HUES64 (cell line): ENCODE measurements around the gene PIGT.
A peak's percentile ranks its signal among the peaks of the same experiment; 100 is the strongest.

Experiments used
- H3K27ac ChIP-seq: 2 replicates; pipeline ENCODE4 v1.7.0; 2013; ENCODE audit warnings: low read depth, low read length, inconsistent platforms
- H3K27me3 ChIP-seq: 2 replicates; pipeline ENCODE4 v1.6.1; 2013; ENCODE audit warnings: mild to moderate bottlenecking, low read length; ENCODE audit not compliant: insufficient read depth
- H3K36me3 ChIP-seq: 2 replicates; pipeline ENCODE4 v1.6.1; 2013; ENCODE audit warnings: mild to moderate bottlenecking, low read length; ENCODE audit not compliant: insufficient read depth
- H3K4me1 ChIP-seq: 2 replicates; pipeline ENCODE4 v1.6.1; 2013; ENCODE audit warnings: mild to moderate bottlenecking, low read length, moderate library complexity; ENCODE audit not compliant: insufficient read depth
- H3K4me3 ChIP-seq: 2 replicates; pipeline ENCODE4 v1.5.1; 2013; ENCODE audit warnings: mild to moderate bottlenecking, low read length, moderate library complexity
- H3K9ac ChIP-seq: 2 replicates; pipeline ENCODE4 v1.6.1; 2013; ENCODE audit warnings: mild to moderate bottlenecking, low read depth, low read length
- H3K9me3 ChIP-seq: 2 replicates; pipeline ENCODE4 v1.6.1; 2013; ENCODE audit warnings: low read depth, low read length; ENCODE audit not compliant: insufficient read depth
- WGBS: fragments of 150-250, 120-280 bp; methylation state at CpG from one replicate; pipeline ENCODE4 v1.1.7; 2013; ENCODE audit warnings: missing lambda C conversion rate; 5-methylcytosine and 5-hydroxymethylcytosine counted together

The PIGT gene

GRCh38 chr20:45449528-45449927, 33.6 kb downstream of the PIGT start:
- Histone ChIP-seq H3K4me1 (peaks cover 3% of the 10 kb centered on the region; the same call in 1 of the 2 replicates), H3K36me3 (no peaks in the 10 kb centered on the region), H3K4me3 (no peak overlapping the region), H3K9me3 (no peaks in the 10 kb centered on the region), H3K27ac (no peak overlapping the region), H3K27me3 (no peaks in the 10 kb centered on the region), H3K9ac (no peak overlapping the region)
- 90% methylated on average over 3 of the region's 3 CpGs for WGBS

- H3K9me3 ChIP-seq: no peaks in the 10 kb centered on the region
- H3K9ac ChIP-seq: no peak overlapping the region
- WGBS: 69% methylated on average over 5 of the region's 5 CpGs
- no peak overlapping the region for H3K4me3 ChIP-seq
- peak overlapping the region; percentile 52 for H3K27ac ChIP-seq
- no peaks in the 10 kb centered on the region for H3K36me3 ChIP-seq
- H3K27me3 ChIP-seq: no peaks in the 10 kb centered on the region
- H3K4me1 ChIP-seq: peaks cover 3% of the 10 kb centered on the region; the same call in 1 of the 2 replicates
These were observed 34.3 kb downstream of the PIGT start for GRCh38 chr20:45450097-45450818.

GRCh38 chr20:45452238-45452637, 36.3 kb downstream of the PIGT start:
- no peak overlapping the region for H3K9ac ChIP-seq
- 90% methylated on average over 2 of the region's 4 CpGs for WGBS
- no peaks in the 10 kb centered on the region for H3K9me3 ChIP-seq
- no peak overlapping the region for H3K4me3 ChIP-seq
- no peak overlapping the region for H3K27ac ChIP-seq
- H3K36me3 ChIP-seq: no peaks in the 10 kb centered on the region
- H3K27me3 ChIP-seq: no peaks in the 10 kb centered on the region
- H3K4me1 ChIP-seq: peaks cover 3% of the 10 kb centered on the region; the same call in 1 of the 2 replicates

- Histone ChIP-seq H3K27me3 (no peaks in the 10 kb centered on the region), H3K9me3 (no peaks in the 10 kb centered on the region), H3K9ac (no peak overlapping the region), H3K36me3 (no peaks in the 10 kb centered on the region), H3K27ac (no peak overlapping the region), H3K4me3 (no peak overlapping the region), H3K4me1 (peaks cover 3% of the 10 kb centered on the region; the same call in 1 of the 2 replicates)
- WGBS: 89% methylated on average over 4 of the region's 4 CpGs
These were observed 37.1 kb downstream of the PIGT start for GRCh38 chr20:45452772-45453691.

GRCh38 chr20:45456632-45457031, 40.7 kb downstream of the PIGT start:
- H3K4me1 ChIP-seq: peaks cover 3% of the 10 kb centered on the region; the same call in 1 of the 2 replicates
- H3K27me3 ChIP-seq: no peaks in the 10 kb centered on the region
- WGBS: 16% methylated on average over 6 of the region's 6 CpGs
- H3K36me3 ChIP-seq: no peaks in the 10 kb centered on the region
- H3K27ac ChIP-seq: no peak overlapping the region
- H3K4me3 ChIP-seq: no peak overlapping the region
- H3K9ac ChIP-seq: no peak overlapping the region
- H3K9me3 ChIP-seq: no peaks in the 10 kb centered on the region

GRCh38 chr20:45459606-45460005, 43.7 kb downstream of the PIGT start:
- H3K36me3 ChIP-seq: no peaks in the 10 kb centered on the region
- H3K4me1 ChIP-seq: no peaks in the 10 kb centered on the region
- H3K9ac ChIP-seq: no peak overlapping the region
- 93% methylated on average over 4 of the region's 5 CpGs for WGBS
- no peaks in the 10 kb centered on the region for H3K27me3 ChIP-seq
- H3K9me3 ChIP-seq: no peaks in the 10 kb centered on the region
- H3K27ac ChIP-seq: no peak overlapping the region
- H3K4me3 ChIP-seq: no peak overlapping the region

GRCh38 chr20:45461225-45461624, 45.3 kb downstream of the PIGT start:
- Histone ChIP-seq H3K9ac (no peak overlapping the region), H3K27ac (no peak overlapping the region)

GRCh38 chr20:45462711-45463509, 47.0 kb downstream of the PIGT start:
- no peaks in the 10 kb centered on the region for H3K36me3 ChIP-seq
- WGBS: 95% methylated on average over 6 of the region's 6 CpGs
- H3K4me1 ChIP-seq: peaks cover 4% of the 10 kb centered on the region; the same call in 1 of the 2 replicates
- no peak overlapping the region for H3K9ac ChIP-seq
- no peaks in the 10 kb centered on the region for H3K27me3 ChIP-seq
- H3K27ac ChIP-seq: no peak overlapping the region
- H3K4me3 ChIP-seq: no peak overlapping the region
- H3K9me3 ChIP-seq: no peaks in the 10 kb centered on the region

More at GRCh38 chr20:45461225-45461624, 45.3 kb downstream of the PIGT start:
- H3K36me3 ChIP-seq: no peaks in the 10 kb centered on the region
- peaks cover 4% of the 10 kb centered on the region; the same call in 1 of the 2 replicates for H3K4me1 ChIP-seq
- H3K4me3 ChIP-seq: no peak overlapping the region
- no peaks in the 10 kb centered on the region for H3K9me3 ChIP-seq
- 84% methylated on average over 1 of the region's 1 CpG for WGBS
- H3K27me3 ChIP-seq: no peaks in the 10 kb centered on the region

- H3K9ac ChIP-seq: no peak overlapping the region
- no peak overlapping the region for H3K27ac ChIP-seq
- peaks cover 4% of the 10 kb centered on the region; the same call in 1 of the 2 replicates for H3K4me1 ChIP-seq
- no peaks in the 10 kb centered on the region for H3K36me3 ChIP-seq
- no peaks in the 10 kb centered on the region for H3K9me3 ChIP-seq
- H3K27me3 ChIP-seq: peaks cover 6% of the 10 kb centered on the region; the same call in 1 of the 2 replicates
- WGBS: 81% methylated on average over 3 of the region's 4 CpGs
- H3K4me3 ChIP-seq: no peak overlapping the region
These were observed 47.8 kb downstream of the PIGT start for GRCh38 chr20:45463709-45464108.

- Histone ChIP-seq H3K27ac (no peak overlapping the region), H3K36me3 (no peaks in the 10 kb centered on the region), H3K9ac (no peak overlapping the region), H3K4me3 (no peak overlapping the region), H3K27me3 (peaks cover 21% of the 10 kb centered on the region), H3K4me1 (peaks cover 4% of the 10 kb centered on the region; the same call in 1 of the 2 replicates), H3K9me3 (no peaks in the 10 kb centered on the region)
- no CpG with 5 or more reads among the region's 1 CpG for WGBS
These were observed 49.7 kb downstream of the PIGT start for GRCh38 chr20:45465491-45466266.
